ENCODE data around the gene ACCS. TPM values are rescaled to one million over a fixed set of nuclear protein-coding genes. Genes with fewer than 3 reads are reported as not detected.

The ACCS gene
- total RNA-seq, 1 donor from 2014 or later, result 8.1 TPM

- intact Hi-C loops (cut with DNase I), result no loop called here
- Histone ChIP-seq H3K4me1 (peaks cover 17% of the 10 kb centered on the region), H3K4me3 (no peak overlapping the region), H3K36me3 (no peaks in the 10 kb centered on the region), H3K9me3 (no peaks in the 10 kb centered on the region), H3K27me3 (no peaks in the 10 kb centered on the region), H3K27ac (peak overlapping the region; percentile 56)
- no peak for DNase-seq (ENCODE audit: extremely low spot score in 2 of 2)
- TF ChIP-seq POLR2AphosphoS5 (IDR thresholded peaks at IDR 0.05; ENCODE audit: insufficient read depth in 1 of 2, low read depth in 1 of 2) (no peak), POLR2A (IDR thresholded peaks at IDR 0.05) (no peak)
- TF ChIP-seq, protein P1, sequence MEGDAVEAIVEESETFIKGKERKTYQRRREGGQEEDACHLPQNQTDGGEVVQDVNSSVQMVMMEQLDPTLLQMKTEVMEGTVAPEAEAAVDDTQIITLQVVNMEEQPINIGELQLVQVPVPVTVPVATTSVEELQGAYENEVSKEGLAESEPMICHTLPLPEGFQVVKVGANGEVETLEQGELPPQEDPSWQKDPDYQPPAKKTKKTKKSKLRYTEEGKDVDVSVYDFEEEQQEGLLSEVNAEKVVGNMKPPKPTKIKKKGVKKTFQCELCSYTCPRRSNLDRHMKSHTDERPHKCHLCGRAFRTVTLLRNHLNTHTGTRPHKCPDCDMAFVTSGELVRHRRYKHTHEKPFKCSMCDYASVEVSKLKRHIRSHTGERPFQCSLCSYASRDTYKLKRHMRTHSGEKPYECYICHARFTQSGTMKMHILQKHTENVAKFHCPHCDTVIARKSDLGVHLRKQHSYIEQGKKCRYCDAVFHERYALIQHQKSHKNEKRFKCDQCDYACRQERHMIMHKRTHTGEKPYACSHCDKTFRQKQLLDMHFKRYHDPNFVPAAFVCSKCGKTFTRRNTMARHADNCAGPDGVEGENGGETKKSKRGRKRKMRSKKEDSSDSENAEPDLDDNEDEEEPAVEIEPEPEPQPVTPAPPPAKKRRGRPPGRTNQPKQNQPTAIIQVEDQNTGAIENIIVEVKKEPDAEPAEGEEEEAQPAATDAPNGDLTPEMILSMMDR (IDR thresholded peaks at IDR 0.05), result no peak
These were observed 47.2 kb upstream of the ACCS start for GRCh38 chr11:44018829-44019228.

- Histone ChIP-seq H3K4me1 (peaks cover 7% of the 10 kb centered on the region), H3K36me3 (no peaks in the 10 kb centered on the region), H3K4me3 (no peak overlapping the region), H3K27me3 (no peaks in the 10 kb centered on the region), H3K27ac (no peak overlapping the region), H3K9me3 (no peaks in the 10 kb centered on the region)
- intact Hi-C loops (cut with DNase I), result no loop called here
- DNase-seq (ENCODE audit: extremely low spot score in 2 of 2), result no peak
- no peak for TF ChIP-seq POLR2AphosphoS5 (IDR thresholded peaks at IDR 0.05; ENCODE audit: insufficient read depth in 1 of 2, low read depth in 1 of 2)
- TF ChIP-seq, protein P1 (IDR thresholded peaks at IDR 0.05), result no peak
- no peak for TF ChIP-seq POLR2A (IDR thresholded peaks at IDR 0.05)
These were observed 41.1 kb upstream of the ACCS start for GRCh38 chr11:44024977-44025376.

DNA sequence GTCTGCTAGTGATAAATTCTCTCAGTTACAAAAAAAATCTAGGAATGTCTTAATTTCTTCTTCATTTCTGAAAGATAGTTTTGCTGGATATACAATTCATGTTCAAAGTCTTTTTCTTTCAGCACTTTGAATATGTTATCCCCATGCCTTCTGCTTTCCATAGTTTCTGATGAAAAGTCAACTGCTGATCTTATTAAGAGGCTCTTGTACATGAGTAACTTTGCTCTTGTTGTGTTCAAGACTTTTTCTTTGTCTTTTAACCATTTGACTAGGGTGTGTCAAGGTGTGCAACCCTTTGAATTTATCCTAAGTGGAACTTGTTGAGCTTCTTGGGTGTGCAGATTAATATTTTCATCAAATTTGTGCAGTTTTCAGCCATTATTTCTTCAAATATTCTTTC is 40.3 kb upstream of the ACCS start:
- no peak overlapping the region for H3K4me3 ChIP-seq
- TF ChIP-seq POLR2AphosphoS5 (IDR thresholded peaks at IDR 0.05; ENCODE audit: insufficient read depth in 1 of 2, low read depth in 1 of 2), result no peak
- TF ChIP-seq, protein P1 (IDR thresholded peaks at IDR 0.05), result no peak
- TF ChIP-seq POLR2A (IDR thresholded peaks at IDR 0.05), result no peak
- H3K27ac ChIP-seq, result no peak overlapping the region
- peaks cover 8% of the 10 kb centered on the region for H3K4me1 ChIP-seq
- no peaks in the 10 kb centered on the region for H3K27me3 ChIP-seq
- DNase-seq (ENCODE audit: extremely low spot score in 2 of 2), result no peak
- intact Hi-C loops (cut with DNase I), result no loop called here
- no peaks in the 10 kb centered on the region for H3K36me3 ChIP-seq
- H3K9me3 ChIP-seq, result no peaks in the 10 kb centered on the region

DNA sequence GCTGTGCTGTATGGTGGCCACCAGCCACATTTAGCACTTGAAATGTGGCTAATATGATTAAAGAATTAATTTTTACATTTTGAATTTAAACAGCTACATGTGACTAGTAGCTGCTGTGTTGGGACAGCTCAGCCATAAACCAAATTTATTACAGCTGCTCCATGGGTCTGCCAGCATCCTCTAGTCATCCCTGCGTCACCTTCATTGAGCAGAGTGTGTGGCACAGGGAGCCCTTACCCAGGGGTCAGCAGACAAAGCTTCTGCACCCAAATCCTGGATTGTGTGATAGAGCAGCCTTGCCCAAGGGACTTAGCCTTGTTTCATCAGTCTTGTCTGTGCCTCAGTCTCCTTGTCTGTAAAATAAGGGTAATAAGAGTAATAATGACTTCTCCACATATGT is 37.7 kb upstream of the ACCS start:
- no peak for TF ChIP-seq POLR2AphosphoS5 (IDR thresholded peaks at IDR 0.05; ENCODE audit: insufficient read depth in 1 of 2, low read depth in 1 of 2)
- no peak for TF ChIP-seq POLR2A (IDR thresholded peaks at IDR 0.05)
- TF ChIP-seq, protein P1 (IDR thresholded peaks at IDR 0.05), result no peak
- intact Hi-C loops (cut with DNase I), result no loop called here
- peak; percentile 55 to 71 for DNase-seq (ENCODE audit: extremely low spot score in 2 of 2)
- Histone ChIP-seq H3K36me3 (no peaks in the 10 kb centered on the region), H3K4me1 (peaks cover 27% of the 10 kb centered on the region), H3K27me3 (no peaks in the 10 kb centered on the region), H3K9me3 (no peaks in the 10 kb centered on the region), H3K4me3 (no peak overlapping the region), H3K27ac (no peak overlapping the region)

GRCh38 chr11:44028816-44029506 is 37.1 kb upstream of the ACCS start:
- TF ChIP-seq, protein P1 (IDR thresholded peaks at IDR 0.05), result no peak
- TF ChIP-seq POLR2AphosphoS5 (IDR thresholded peaks at IDR 0.05; ENCODE audit: insufficient read depth in 1 of 2, low read depth in 1 of 2), result no peak
- TF ChIP-seq POLR2A (IDR thresholded peaks at IDR 0.05), result no peak
- peak in 1 of 2 donors; percentile 79 for DNase-seq (ENCODE audit: extremely low spot score in 2 of 2)

More at GRCh38 chr11:44028816-44029506, 37.1 kb upstream of the ACCS start:
- H3K4me3 ChIP-seq, result no peak overlapping the region
- no peaks in the 10 kb centered on the region for H3K9me3 ChIP-seq
- H3K36me3 ChIP-seq, result no peaks in the 10 kb centered on the region
- peak overlapping the region; percentile 78 for H3K27ac ChIP-seq
- peaks cover 27% of the 10 kb centered on the region for H3K4me1 ChIP-seq
- intact Hi-C loops (cut with DNase I), result no loop called here
- H3K27me3 ChIP-seq, result no peaks in the 10 kb centered on the region

Measured in vagina (tissue), 2 donors.